Osteocyte (in vitro differentiated cells): ENCODE measurements around the gene MDFIC2. TPM values are rescaled to one million over a fixed set of nuclear protein-coding genes. Genes with fewer than 3 reads are reported as not detected.

ENCODE experiments used
- DNase-seq: peaks from one replicate; pipeline ENCODE4 v3.0.0; 2021; ENCODE audit warnings: mixed read lengths; ENCODE audit not compliant: unreplicated experiment; ENCODE audit errors: extremely low spot score
- H3K27ac Mint-ChIP-seq: one replicate; pipeline ENCODE4 v1.8.0; 2021; ENCODE audit warnings: mild to moderate bottlenecking, mixed read lengths; ENCODE audit not compliant: unreplicated experiment
- H3K27me3 Mint-ChIP-seq: one replicate; pipeline ENCODE4 v1.8.0; 2021; ENCODE audit warnings: mixed read lengths; ENCODE audit not compliant: unreplicated experiment
- H3K36me3 Mint-ChIP-seq: one replicate; pipeline ENCODE4 v1.8.0; 2021; ENCODE audit warnings: mixed read lengths; ENCODE audit not compliant: unreplicated experiment
- H3K4me1 Mint-ChIP-seq: one replicate; pipeline ENCODE4 v1.8.0; 2021; ENCODE audit warnings: mixed read lengths; ENCODE audit not compliant: unreplicated experiment
- H3K4me3 Mint-ChIP-seq: one replicate; pipeline ENCODE4 v1.8.0; 2021; ENCODE audit warnings: mild to moderate bottlenecking, moderate library complexity, mixed read lengths; ENCODE audit not compliant: unreplicated experiment
- H3K9me3 Mint-ChIP-seq: one replicate; pipeline ENCODE4 v1.8.0; 2021; ENCODE audit warnings: mixed read lengths; ENCODE audit not compliant: unreplicated experiment
- total RNA-seq: library from RNA; stranded (reverse); gene quantifications from 2 replicates; pipeline ENCODE4 v1.2.1, GENCODE V29; 2021
- TF ChIP-seq, protein P1 (sequence below): fragments of 200-600 bp; sonication (generic); IDR thresholded peaks from 2 replicates; pipeline ENCODE4 v1.5.0; 2021; ENCODE audit warnings: antibody characterized with exemption, mild to moderate bottlenecking, moderate library complexity

Gene MDFIC2
- total RNA-seq, 1 donor from 2014 or later = not detected

- Mint-ChIP-seq H3K27me3 (no peaks in the 10 kb centered on the region), H3K36me3 (no peaks in the 10 kb centered on the region)
These were observed 63.6 kb downstream of the MDFIC2 start for GRCh38 chr3:70248856-70249255.

DNA sequence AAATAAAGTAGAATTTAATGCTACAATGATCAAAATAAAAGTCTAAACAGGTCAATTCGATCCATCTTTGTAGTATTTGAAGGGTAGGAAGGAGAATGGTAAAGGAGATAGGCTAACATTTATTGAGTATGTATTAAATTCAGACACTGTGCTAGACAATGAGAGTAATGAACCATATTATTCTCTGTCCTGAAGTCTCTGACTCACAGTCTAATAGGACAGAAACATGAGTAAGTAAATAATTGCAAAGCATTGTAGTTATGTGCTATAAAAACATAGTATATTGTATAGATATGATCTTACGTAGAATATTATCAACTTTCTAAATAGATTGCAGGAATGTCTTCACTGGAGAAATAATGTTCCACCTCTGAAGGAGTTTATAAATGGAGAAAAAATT is 64.5 kb downstream of the MDFIC2 start:
- Mint-ChIP-seq H3K9me3 (peaks cover 4% of the 10 kb centered on the region), H3K27ac (peak overlapping the region; percentile 7)

More at GRCh38 chr3:70248856-70249255, 63.6 kb downstream of the MDFIC2 start:
- Mint-ChIP-seq H3K4me1 (peaks cover 17% of the 10 kb centered on the region), H3K4me3 (no peak overlapping the region), H3K27ac (no peak overlapping the region), H3K9me3 (peaks cover 4% of the 10 kb centered on the region)
- DNase-seq = no peak
- TF ChIP-seq, protein P1, sequence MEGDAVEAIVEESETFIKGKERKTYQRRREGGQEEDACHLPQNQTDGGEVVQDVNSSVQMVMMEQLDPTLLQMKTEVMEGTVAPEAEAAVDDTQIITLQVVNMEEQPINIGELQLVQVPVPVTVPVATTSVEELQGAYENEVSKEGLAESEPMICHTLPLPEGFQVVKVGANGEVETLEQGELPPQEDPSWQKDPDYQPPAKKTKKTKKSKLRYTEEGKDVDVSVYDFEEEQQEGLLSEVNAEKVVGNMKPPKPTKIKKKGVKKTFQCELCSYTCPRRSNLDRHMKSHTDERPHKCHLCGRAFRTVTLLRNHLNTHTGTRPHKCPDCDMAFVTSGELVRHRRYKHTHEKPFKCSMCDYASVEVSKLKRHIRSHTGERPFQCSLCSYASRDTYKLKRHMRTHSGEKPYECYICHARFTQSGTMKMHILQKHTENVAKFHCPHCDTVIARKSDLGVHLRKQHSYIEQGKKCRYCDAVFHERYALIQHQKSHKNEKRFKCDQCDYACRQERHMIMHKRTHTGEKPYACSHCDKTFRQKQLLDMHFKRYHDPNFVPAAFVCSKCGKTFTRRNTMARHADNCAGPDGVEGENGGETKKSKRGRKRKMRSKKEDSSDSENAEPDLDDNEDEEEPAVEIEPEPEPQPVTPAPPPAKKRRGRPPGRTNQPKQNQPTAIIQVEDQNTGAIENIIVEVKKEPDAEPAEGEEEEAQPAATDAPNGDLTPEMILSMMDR = no peak

GRCh38 chr3:70245746-70246525 is 66.5 kb downstream of the MDFIC2 start:
- Mint-ChIP-seq H3K27me3 (no peaks in the 10 kb centered on the region), H3K4me1 (peaks cover 21% of the 10 kb centered on the region), H3K36me3 (no peaks in the 10 kb centered on the region), H3K27ac (no peak overlapping the region), H3K4me3 (no peak overlapping the region), H3K9me3 (peaks cover 4% of the 10 kb centered on the region)
- DNase-seq = no peak
- TF ChIP-seq, protein P1 = no peak

More for the DNA sequence above, 64.5 kb downstream of the MDFIC2 start:
- DNase-seq = no peak
- TF ChIP-seq, protein P1 = no peak
- Mint-ChIP-seq H3K4me1 (peaks cover 17% of the 10 kb centered on the region), H3K27me3 (no peaks in the 10 kb centered on the region), H3K4me3 (no peak overlapping the region), H3K36me3 (no peaks in the 10 kb centered on the region)

DNA sequence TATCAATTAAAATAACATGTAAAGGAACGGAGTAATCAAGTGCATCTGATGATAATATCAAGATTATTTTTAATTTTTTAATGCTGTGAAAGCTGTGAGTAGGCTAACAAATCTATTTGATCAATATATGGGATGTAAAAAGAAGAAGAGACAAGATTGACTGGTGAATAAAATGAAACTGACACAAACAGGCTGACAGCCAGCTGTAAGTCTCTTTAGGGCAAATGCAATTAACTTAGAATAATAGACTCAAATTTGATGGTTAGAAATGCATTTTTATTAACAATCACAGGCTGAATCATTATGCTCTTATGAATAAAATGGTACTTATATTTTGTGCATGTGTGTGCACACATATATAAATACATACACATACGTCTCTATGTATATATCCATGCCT is 68.0 kb downstream of the MDFIC2 start:
- TF ChIP-seq, protein P1 = no peak
- DNase-seq = no peak
- Mint-ChIP-seq H3K4me3 (no peak overlapping the region), H3K36me3 (no peaks in the 10 kb centered on the region), H3K9me3 (peaks cover 4% of the 10 kb centered on the region), H3K27ac (no peak overlapping the region), H3K4me1 (peaks cover 16% of the 10 kb centered on the region), H3K27me3 (peaks cover 4% of the 10 kb centered on the region)

- H3K27me3 Mint-ChIP-seq = peaks cover 7% of the 10 kb centered on the region
- TF ChIP-seq, protein P1 = no peak
- peaks cover 4% of the 10 kb centered on the region for H3K4me1 Mint-ChIP-seq
- no peak overlapping the region for H3K27ac Mint-ChIP-seq
- H3K36me3 Mint-ChIP-seq = no peaks in the 10 kb centered on the region
- H3K4me3 Mint-ChIP-seq = no peak overlapping the region
- H3K9me3 Mint-ChIP-seq = peaks cover 4% of the 10 kb centered on the region
- DNase-seq = no peak
These were observed 70.0 kb downstream of the MDFIC2 start for GRCh38 chr3:70242297-70242882.
